B cell (primary cell): ENCODE data around the gene CAV1.

Experiments used
- CTCF ChIP-seq: fragments of 200-600 bp; IDR thresholded peaks from one replicate; pipeline ENCODE4 v1.8.0; 2022; ENCODE audit warnings: antibody characterized with exemption, mild to moderate bottlenecking
- EZH2 ChIP-seq: IDR thresholded peaks from 2 replicates; pipeline ENCODE4 v1.6.1; 2012; ENCODE audit warnings: borderline replicate concordance, low read depth, mild to moderate bottlenecking, moderate library complexity, low read length; ENCODE audit not compliant: insufficient read depth, poor library complexity, severe bottlenecking

- no peak for TF ChIP-seq CTCF
- no peak for TF ChIP-seq EZH2
These were observed 44.9 kb downstream of the CAV1 start for GRCh38 chr7:116569737-116570136.
